Cardiac muscle cell (in vitro differentiated cells and primary cell): ENCODE results near the gene CPED1. TPM values are rescaled to one million over a fixed set of nuclear protein-coding genes. Genes with fewer than 3 reads are reported as not detected.
"Not testable (repeated sequence)": the region's sequence is repeated elsewhere in the genome, so short reads cannot be mapped to it uniquely, and the experiment has no call there.

Source experiments
- DNase-seq, 2 donors: peaks; one replicate each; pipeline versions ENCODE4 v3.0.0 to v3.0.0-alpha.2; 2010 to 2017; ENCODE audit warnings: low read depth in 1 of 2, low spot score in 1 of 2
- H3K27ac ChIP-seq: fragments of 200-600 bp; sonication (generic); 2 replicates; pipeline ENCODE4 v1.5.1; 2016
- H3K27me3 ChIP-seq: fragments of 200-600 bp; sonication (generic); 2 replicates; pipeline ENCODE4 v1.6.0; 2016; ENCODE audit warnings: control low read depth
- H3K36me3 ChIP-seq: fragments of 200-600 bp; sonication (generic); 2 replicates; pipeline ENCODE4 v1.5.1; 2016; ENCODE audit warnings: control low read depth
- H3K4me1 ChIP-seq: fragments of 200-600 bp; sonication (generic); 2 replicates; pipeline ENCODE4 v1.8.1; 2017; ENCODE audit warnings: low read depth, mild to moderate bottlenecking, mixed run types
- H3K4me3 ChIP-seq: fragments of 200-600 bp; sonication (generic); 2 replicates; pipeline ENCODE4 v1.5.1; 2016; ENCODE audit warnings: mild to moderate bottlenecking
- H3K9me3 ChIP-seq: fragments of 200-600 bp; sonication (generic); 2 replicates; pipeline ENCODE4 v1.5.1; 2017; ENCODE audit warnings: low read depth, mild to moderate bottlenecking, control low read depth
- CTCF ChIP-seq: IDR thresholded peaks from 2 replicates; pipeline ENCODE4 v1.5.1; 2012; ENCODE audit warnings: low read depth, mild to moderate bottlenecking, low read length
- polyA plus RNA-seq: library from polyadenylated mRNA; unstranded; fragments of >200 nt; fragmentation: Nextera tagmentation; extraction: Ambion mirVana; gene quantifications from 2 replicates; pipeline ENCODE4 v1.2.1, GENCODE V29; 2016
- total RNA-seq: library from RNA; depleted of rRNA; stranded (reverse); fragments of >200 nt; gene quantifications from 2 replicates; pipeline ENCODE4 v1.2.3, GENCODE V29; 2016

The CPED1 gene
- total and polyA plus RNA-seq, 2 experiments from 2014 or later, result 0.67 to 3.2 TPM

GRCh38 chr7:121002757-121003200 is 14.3 kb downstream of the CPED1 start:
- Histone ChIP-seq H3K4me1 (no peaks in the 10 kb centered on the region), H3K9me3 (no peaks in the 10 kb centered on the region), H3K4me3 (no peak overlapping the region), H3K27me3 (no peaks in the 10 kb centered on the region), H3K27ac (no peak overlapping the region), H3K36me3 (no peaks in the 10 kb centered on the region)
- no peak for TF ChIP-seq CTCF
- DNase-seq, result no peak

- Histone ChIP-seq H3K4me3 (no peak overlapping the region), H3K27ac (no peak overlapping the region), H3K4me1 (no peaks in the 10 kb centered on the region), H3K36me3 (no peaks in the 10 kb centered on the region), H3K9me3 (no peaks in the 10 kb centered on the region), H3K27me3 (no peaks in the 10 kb centered on the region)
- no peak for DNase-seq
- no peak for TF ChIP-seq CTCF
Measured at GRCh38 chr7:121003986-121004685, 15.6 kb downstream of the CPED1 start.

DNA sequence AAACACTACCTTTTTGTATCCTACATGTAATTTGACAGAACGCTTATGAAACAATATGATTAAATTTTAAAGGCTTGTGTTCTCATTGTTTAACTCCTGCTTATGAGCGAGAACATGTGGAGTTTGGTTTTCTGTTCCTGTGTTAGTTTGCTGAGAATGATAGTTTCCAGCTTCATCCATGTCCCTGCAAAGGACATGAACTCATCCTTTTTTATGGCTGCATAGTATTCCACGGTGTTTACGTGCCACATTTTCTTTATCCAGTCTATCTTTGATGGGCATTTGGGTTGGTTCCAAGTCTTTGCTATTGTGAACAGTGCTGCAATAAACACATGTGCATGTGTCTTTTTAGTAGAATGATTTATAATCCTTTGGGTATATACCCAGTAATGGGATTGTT is 16.5 kb downstream of the CPED1 start:
- not testable (repeated sequence) for DNase-seq, H3K27ac ChIP-seq, H3K4me1 ChIP-seq, H3K9me3 ChIP-seq, H3K36me3 ChIP-seq, H3K27me3 ChIP-seq, H3K4me3 ChIP-seq

DNA sequence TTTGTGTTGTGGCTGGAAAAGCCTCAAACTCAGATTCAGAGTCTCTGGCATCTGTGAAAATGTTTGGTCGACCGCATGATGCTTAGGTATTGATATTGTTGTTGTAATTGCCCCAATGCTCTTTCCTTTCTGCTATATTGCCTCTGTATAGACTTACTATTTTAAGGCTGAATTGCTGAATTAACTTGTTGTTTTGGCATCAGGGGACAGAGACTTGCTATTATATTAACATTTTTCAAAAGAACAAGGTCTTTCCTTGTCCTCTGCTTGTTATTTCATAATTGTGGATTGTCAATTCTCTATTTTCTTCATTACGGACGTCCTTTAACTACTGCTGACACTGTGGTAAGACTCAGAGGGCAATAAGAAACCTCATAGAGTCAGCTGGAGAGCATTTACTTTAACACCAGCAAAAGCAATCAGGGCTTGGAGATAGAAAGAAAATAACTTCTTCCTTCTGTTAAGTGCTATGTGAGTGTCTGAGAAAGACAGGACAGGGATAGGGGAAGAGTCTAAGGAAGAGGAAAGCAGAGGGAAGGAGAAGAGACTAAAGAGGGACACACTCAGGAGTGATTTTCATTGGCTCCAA is 17.6 kb downstream of the CPED1 start:
- Histone ChIP-seq H3K4me1 (no peaks in the 10 kb centered on the region), H3K27ac (no peak overlapping the region), H3K9me3 (no peaks in the 10 kb centered on the region), H3K27me3 (no peaks in the 10 kb centered on the region), H3K36me3 (no peaks in the 10 kb centered on the region), H3K4me3 (no peak overlapping the region)
- TF ChIP-seq CTCF, result no peak
- no peak for DNase-seq

DNA sequence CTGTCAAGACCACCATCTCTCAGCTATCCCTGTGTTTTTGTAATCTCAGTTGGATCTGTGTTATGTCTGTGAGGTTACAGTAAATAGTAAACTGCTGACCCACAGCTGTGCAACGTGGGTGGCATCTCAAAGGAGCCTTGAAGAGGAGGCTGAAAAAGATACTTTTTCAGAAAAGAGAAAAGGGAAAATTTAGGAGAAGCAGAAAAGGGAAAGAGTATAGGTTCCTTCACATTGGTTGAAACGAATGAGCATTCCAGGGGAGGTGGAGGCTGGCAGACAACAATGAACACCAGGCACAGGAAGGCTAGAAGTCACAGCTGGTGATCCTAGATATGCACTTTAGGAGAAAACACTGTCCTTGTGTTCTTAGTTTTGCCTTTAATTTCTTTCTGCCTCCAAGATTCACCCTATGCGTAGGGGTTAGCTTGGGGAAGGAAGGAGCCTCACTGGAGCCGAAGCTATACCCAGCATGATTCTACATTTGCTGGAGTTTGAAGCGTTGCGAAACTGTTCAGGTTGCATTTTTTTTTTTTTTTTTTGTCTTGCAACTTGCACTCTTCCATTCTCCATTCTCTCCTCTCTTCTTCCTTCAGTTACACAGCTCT is 18.3 kb downstream of the CPED1 start:
- no peak for TF ChIP-seq CTCF
- H3K27ac ChIP-seq, result no peak overlapping the region

DNA sequence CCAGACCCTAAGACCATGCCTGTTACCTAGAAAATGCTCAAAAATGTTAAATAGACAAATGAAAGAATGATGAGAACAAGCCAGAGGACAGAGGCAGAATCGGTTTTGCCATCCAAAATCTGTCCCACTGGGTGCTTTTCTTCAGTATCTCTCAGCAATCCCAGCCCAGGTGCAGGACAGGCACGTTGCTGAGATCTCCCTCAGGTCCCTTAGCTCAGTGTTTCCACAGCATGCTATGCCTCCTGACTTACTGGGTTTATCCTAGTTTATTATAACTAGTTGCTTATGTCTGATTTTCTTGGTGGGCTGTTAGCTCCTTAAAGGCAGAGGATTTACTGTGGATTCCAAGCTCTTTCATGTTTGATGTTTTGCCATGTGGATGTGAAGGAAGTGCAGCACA is 20.3 kb downstream of the CPED1 start:
- Histone ChIP-seq H3K27ac (no peak overlapping the region), H3K36me3 (no peaks in the 10 kb centered on the region), H3K4me3 (no peak overlapping the region), H3K9me3 (no peaks in the 10 kb centered on the region), H3K27me3 (no peaks in the 10 kb centered on the region), H3K4me1 (no peaks in the 10 kb centered on the region)
- TF ChIP-seq CTCF, result no peak
- DNase-seq, result no peak

More for the DNA sequence above, 18.3 kb downstream of the CPED1 start:
- H3K4me1 ChIP-seq, result no peaks in the 10 kb centered on the region
- H3K36me3 ChIP-seq, result no peaks in the 10 kb centered on the region
- no peak for DNase-seq
- H3K27me3 ChIP-seq, result no peaks in the 10 kb centered on the region
- H3K9me3 ChIP-seq, result no peaks in the 10 kb centered on the region
- no peak overlapping the region for H3K4me3 ChIP-seq
